ENCODE data around the gene RPL41.
"Not testable (repeated sequence)": the region's sequence is repeated elsewhere in the genome, so short reads cannot be mapped to it uniquely, and the experiment has no call there.

Gene RPL41

DNA sequence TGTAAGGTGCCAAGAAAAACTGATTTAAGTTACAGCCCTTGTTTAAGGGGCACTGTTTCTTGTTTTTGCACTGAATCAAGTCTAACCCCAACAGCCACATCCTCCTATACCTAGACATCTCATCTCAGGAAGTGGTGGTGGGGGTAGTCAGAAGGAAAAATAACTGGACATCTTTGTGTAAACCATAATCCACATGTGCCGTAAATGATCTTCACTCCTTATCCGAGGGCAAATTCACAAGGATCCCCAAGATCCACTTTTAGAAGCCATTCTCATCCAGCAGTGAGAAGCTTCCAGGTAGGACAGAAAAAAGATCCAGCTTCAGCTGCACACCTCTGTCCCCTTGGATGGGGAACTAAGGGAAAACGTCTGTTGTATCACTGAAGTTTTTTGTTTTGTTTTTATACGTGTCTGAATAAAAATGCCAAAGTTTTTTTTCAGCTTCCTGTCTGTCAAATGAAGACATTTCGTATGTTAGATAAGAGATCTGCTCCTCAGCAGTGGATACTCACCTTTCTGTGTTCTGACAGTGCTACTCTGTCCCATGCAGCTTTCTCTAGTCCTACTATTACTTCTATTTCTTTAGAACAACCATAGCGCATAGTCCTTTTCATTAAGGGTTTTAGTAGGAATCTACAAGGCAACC, 13.2 kb upstream of the RPL41 start:
- Histone ChIP-seq H3K4me1 (ENCODE audit: control insufficient read depth, insufficient read depth, low read length, poor library complexity, severe bottlenecking) (peaks cover 10% of the 10 kb centered on the region), H3K27ac (ENCODE audit: low read depth, low read length, severe bottlenecking) (no peak overlapping the region), H3K4me3 (ENCODE audit: extremely low read depth, insufficient read depth, low read length, poor library complexity, severe bottlenecking) (peak overlapping the region; percentile 99), H3K36me3 (ENCODE audit: control insufficient read depth, insufficient read depth, low read length) (peaks cover 29% of the 10 kb centered on the region), H3K9me3 (ENCODE audit: control insufficient read depth, low read length) (no peaks in the 10 kb centered on the region)
- 90 to 93% methylated on average over 3 to 5 of the region's 6 CpGs for WGBS, 2 experiments (ENCODE audit: insufficient coverage in 2 of 2)

DNA sequence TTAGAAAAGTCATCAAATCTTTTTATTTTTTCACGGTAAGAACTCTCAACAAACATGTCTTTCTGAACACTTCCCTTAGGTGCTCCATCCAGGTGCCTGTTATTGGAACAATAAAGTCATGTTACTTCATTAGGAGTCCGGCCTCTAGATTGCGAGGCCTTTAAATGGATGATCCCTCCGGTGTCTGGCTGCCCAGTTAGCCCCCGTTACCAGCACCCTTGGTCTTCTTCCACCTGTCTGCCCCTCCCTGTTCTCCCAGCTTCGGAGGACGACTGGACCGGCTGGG, 12.7 kb upstream of the RPL41 start:
- 10 to 13% methylated on average over 5 to 7 of the region's 8 CpGs for WGBS, 2 experiments (ENCODE audit: insufficient coverage in 2 of 2)
- Histone ChIP-seq H3K27ac (ENCODE audit: low read depth, low read length, severe bottlenecking) (peak overlapping the region; percentile 61), H3K36me3 (ENCODE audit: control insufficient read depth, insufficient read depth, low read length) (peaks cover 34% of the 10 kb centered on the region), H3K4me1 (ENCODE audit: control insufficient read depth, insufficient read depth, low read length, poor library complexity, severe bottlenecking) (peaks cover 10% of the 10 kb centered on the region), H3K9me3 (ENCODE audit: control insufficient read depth, low read length) (no peaks in the 10 kb centered on the region), H3K4me3 (ENCODE audit: extremely low read depth, insufficient read depth, low read length, poor library complexity, severe bottlenecking) (peak overlapping the region; percentile 99)

DNA sequence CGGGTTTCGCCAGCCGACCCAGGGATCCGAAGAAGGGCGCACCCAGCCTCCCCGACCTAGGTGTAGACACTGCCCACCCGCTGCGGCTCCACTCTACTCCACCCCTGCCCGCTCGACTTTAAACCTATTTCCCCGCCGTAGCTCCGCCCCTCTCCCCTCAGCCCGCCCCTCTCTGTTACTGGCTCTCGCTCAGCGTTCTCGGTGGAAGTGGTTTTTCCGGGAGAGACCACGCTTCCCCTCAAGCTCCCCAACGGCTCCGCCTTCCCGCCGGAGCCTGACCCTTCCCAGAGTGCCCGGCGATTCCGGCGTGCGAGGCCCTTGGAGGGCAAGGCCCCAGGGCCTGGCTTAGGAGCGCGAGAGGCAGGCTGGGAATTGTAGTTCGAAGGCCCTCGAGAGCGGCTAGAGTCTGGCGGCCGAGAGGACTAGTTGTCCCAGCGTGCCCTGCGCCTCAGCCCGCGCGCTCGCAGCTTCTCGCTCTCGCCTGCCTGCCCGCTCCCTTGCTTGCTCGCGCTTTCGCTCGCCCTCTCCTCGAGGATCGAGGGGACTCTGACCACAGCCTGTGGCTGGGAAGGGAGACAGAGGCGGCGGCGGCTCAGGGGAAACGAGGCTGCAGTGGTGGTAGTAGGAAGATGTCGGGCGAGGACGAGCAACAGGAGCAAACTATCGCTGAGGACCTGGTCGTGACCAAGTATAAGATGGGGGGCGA, 12.2 kb upstream of the RPL41 start, which contains the start of gene PA2G4:
TSS of gene PA2G4 (plus strand) at position 451 of the 706 bp plus-strand sequence. CDS start at position 630, 179 bp downstream.
- H3K4me3 ChIP-seq (ENCODE audit: extremely low read depth, insufficient read depth, low read length, poor library complexity, severe bottlenecking): peak within 1 kb of the TSS; percentile 99
- H3K9me3 ChIP-seq (ENCODE audit: control insufficient read depth, low read length): no peaks in the 10 kb centered on the region
- WGBS, 2 experiments (ENCODE audit: insufficient coverage in 2 of 2): 0% methylated on average over 43 to 46 of the region's 60 CpGs
- H3K36me3 ChIP-seq (ENCODE audit: control insufficient read depth, insufficient read depth, low read length): peaks cover 39% of the 10 kb centered on the region
- H3K4me1 ChIP-seq (ENCODE audit: control insufficient read depth, insufficient read depth, low read length, poor library complexity, severe bottlenecking): peaks cover 10% of the 10 kb centered on the region
- peak within 1 kb of the TSS; percentile 74 for H3K27ac ChIP-seq (ENCODE audit: low read depth, low read length, severe bottlenecking)

DNA sequence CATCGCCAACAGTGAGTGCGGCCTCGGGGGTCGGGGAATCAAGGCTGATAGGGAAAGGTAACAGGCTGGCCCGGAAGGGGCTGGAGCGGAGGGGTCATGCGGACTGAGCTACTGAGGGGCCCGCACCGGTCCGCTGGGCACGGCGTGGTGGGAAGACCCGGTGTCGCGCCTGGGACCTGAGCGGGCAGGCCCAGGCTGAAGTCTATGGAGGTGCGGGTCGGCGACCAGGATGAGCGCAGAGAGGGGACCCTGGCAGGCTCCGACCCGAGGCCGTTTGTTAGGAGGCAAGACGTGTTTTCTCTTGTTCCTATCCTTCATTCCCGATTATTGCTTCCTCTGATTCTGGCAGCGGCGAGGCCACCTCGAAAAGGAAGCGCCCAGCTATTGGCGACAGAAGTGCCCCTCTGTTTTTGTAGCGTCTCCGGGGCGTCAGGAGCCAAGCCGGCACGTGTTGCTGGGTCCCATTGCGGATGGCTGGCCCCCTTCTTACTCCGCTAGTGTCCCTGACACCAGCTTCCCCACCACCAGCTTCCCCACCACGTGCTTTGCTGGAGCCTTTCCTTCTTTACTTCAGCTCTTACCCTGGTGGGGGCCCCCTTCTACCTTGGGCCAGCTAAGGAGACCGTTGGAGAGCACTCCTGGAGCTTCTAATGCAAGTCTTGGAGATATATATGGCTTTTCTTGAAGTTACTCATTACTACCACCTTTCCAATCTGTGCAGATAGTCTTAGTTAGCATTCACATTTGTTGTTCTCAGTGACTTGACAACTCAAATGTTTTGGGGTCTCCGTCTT, 11.4 kb upstream of the RPL41 start:
- Histone ChIP-seq H3K36me3 (ENCODE audit: control insufficient read depth, insufficient read depth, low read length) (peaks cover 43% of the 10 kb centered on the region), H3K9me3 (ENCODE audit: control insufficient read depth, low read length) (no peaks in the 10 kb centered on the region), H3K4me1 (ENCODE audit: control insufficient read depth, insufficient read depth, low read length, poor library complexity, severe bottlenecking) (peaks cover 10% of the 10 kb centered on the region), H3K4me3 (ENCODE audit: extremely low read depth, insufficient read depth, low read length, poor library complexity, severe bottlenecking) (peak overlapping the region; percentile 99), H3K27ac (ENCODE audit: low read depth, low read length, severe bottlenecking) (peak overlapping the region; percentile 74)
- 1 to 3% methylated on average over 35 to 38 of the region's 40 CpGs for WGBS, 2 experiments (ENCODE audit: insufficient coverage in 2 of 2)

DNA sequence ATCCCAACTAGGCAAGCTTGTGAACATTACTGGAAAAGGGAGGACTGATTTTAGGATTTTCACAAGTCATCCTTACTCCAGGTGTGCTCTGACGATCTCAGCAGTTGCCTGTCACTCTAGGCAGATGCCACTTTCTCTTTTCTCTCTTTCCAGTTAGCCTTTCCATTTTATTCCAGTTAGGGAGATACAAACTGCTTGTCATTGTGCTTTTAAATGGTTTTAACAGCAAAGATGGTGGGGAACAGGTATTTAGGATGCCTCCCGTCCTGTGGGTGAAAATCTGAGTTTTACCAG, 10.9 kb upstream of the RPL41 start:
- H3K36me3 ChIP-seq (ENCODE audit: control insufficient read depth, insufficient read depth, low read length): peaks cover 48% of the 10 kb centered on the region
- H3K4me1 ChIP-seq (ENCODE audit: control insufficient read depth, insufficient read depth, low read length, poor library complexity, severe bottlenecking): peaks cover 10% of the 10 kb centered on the region
- H3K9me3 ChIP-seq (ENCODE audit: control insufficient read depth, low read length): no peaks in the 10 kb centered on the region
- WGBS, 2 experiments (ENCODE audit: insufficient coverage in 2 of 2): no CpG with 5 or more reads among the region's 2 CpGs
- H3K4me3 ChIP-seq (ENCODE audit: extremely low read depth, insufficient read depth, low read length, poor library complexity, severe bottlenecking): peak overlapping the region; percentile 99
- H3K27ac ChIP-seq (ENCODE audit: low read depth, low read length, severe bottlenecking): peak overlapping the region; percentile 36

DNA sequence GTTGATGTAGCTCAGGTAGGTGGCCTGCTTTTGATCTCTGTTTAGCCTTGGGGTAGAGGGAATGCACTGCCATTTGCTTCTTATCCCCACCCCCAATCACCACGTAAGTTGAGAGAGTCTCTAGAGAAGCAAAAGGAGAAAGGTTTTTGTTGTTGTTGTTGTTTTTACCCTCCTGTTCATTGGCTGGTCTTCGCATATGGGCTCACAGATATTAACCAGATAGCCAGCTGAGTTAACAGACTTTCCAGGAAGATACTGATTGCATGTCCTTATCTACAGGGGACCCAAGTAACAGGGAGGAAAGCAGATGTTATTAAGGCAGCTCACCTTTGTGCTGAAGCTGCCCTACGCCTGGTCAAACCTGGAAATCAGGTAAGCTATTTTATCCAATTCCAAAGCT, 9.2 kb upstream of the RPL41 start:
- H3K4me3 ChIP-seq (ENCODE audit: extremely low read depth, insufficient read depth, low read length, poor library complexity, severe bottlenecking): no peak overlapping the region
- no peak overlapping the region for H3K27ac ChIP-seq (ENCODE audit: low read depth, low read length, severe bottlenecking)
- peaks cover 10% of the 10 kb centered on the region for H3K4me1 ChIP-seq (ENCODE audit: control insufficient read depth, insufficient read depth, low read length, poor library complexity, severe bottlenecking)
- peaks cover 65% of the 10 kb centered on the region for H3K36me3 ChIP-seq (ENCODE audit: control insufficient read depth, insufficient read depth, low read length)
- no peaks in the 10 kb centered on the region for H3K9me3 ChIP-seq (ENCODE audit: control insufficient read depth, low read length)
- WGBS, 2 experiments (ENCODE audit: insufficient coverage in 2 of 2): 100% methylated on average over 1 to 2 of the region's 3 CpGs

DNA sequence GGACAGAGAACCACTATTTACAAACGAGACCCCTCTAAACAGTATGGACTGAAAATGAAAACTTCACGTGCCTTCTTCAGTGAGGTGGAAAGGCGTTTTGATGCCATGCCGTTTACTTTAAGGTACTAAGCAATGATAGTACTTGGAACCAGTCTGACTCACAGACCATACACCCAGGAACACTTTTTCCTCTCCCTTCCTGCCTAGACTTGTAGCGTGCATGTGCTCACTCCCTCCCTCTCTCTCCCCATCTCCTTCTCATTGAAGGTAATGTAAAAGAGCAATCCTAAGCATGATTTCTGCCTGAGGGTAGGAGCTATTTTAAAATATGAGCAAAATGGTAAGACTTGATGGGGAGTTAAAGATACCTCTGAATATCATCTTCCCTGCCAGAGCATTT, 5.9 kb upstream of the RPL41 start:
- WGBS, 2 experiments (ENCODE audit: insufficient coverage in 2 of 2): 100% methylated on average over 3 of the region's 5 CpGs
- H3K9me3 ChIP-seq (ENCODE audit: control insufficient read depth, low read length): peaks cover 4% of the 10 kb centered on the region
- H3K4me3 ChIP-seq (ENCODE audit: extremely low read depth, insufficient read depth, low read length, poor library complexity, severe bottlenecking): no peak overlapping the region
- H3K27ac ChIP-seq (ENCODE audit: low read depth, low read length, severe bottlenecking): no peak overlapping the region
- H3K4me1 ChIP-seq (ENCODE audit: control insufficient read depth, insufficient read depth, low read length, poor library complexity, severe bottlenecking): peaks cover 7% of the 10 kb centered on the region
- H3K36me3 ChIP-seq (ENCODE audit: control insufficient read depth, insufficient read depth, low read length): peaks cover 83% of the 10 kb centered on the region

DNA sequence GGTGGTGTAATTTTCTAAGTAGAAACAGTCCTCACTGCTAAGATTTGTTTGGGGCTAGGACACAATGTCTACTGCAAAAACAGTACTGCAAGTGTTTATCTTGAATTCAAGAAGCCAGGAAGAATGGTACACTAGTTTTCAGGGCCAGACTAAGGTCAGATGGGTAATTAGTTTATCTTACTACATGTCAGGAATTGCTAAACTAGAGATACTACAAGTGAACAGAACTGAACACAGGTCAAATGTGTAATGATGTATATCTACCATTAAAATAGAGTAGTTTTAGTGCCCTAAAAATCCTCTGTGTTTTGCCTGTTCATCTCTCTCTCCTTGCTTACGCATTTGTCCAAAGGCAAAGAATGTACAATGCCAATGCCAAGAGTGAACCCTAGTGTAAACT, 2.3 kb upstream of the RPL41 start:
- H3K27ac ChIP-seq (ENCODE audit: low read depth, low read length, severe bottlenecking): no peak overlapping the region
- peaks cover 4% of the 10 kb centered on the region for H3K9me3 ChIP-seq (ENCODE audit: control insufficient read depth, low read length)
- 83 to 100% methylated on average over 1 of the region's 1 CpG for WGBS, 2 experiments (ENCODE audit: insufficient coverage in 2 of 2)
- H3K4me3 ChIP-seq (ENCODE audit: extremely low read depth, insufficient read depth, low read length, poor library complexity, severe bottlenecking): no peak overlapping the region
- H3K4me1 ChIP-seq (ENCODE audit: control insufficient read depth, insufficient read depth, low read length, poor library complexity, severe bottlenecking): peaks cover 6% of the 10 kb centered on the region
- H3K36me3 ChIP-seq (ENCODE audit: control insufficient read depth, insufficient read depth, low read length): peaks cover 57% of the 10 kb centered on the region

DNA sequence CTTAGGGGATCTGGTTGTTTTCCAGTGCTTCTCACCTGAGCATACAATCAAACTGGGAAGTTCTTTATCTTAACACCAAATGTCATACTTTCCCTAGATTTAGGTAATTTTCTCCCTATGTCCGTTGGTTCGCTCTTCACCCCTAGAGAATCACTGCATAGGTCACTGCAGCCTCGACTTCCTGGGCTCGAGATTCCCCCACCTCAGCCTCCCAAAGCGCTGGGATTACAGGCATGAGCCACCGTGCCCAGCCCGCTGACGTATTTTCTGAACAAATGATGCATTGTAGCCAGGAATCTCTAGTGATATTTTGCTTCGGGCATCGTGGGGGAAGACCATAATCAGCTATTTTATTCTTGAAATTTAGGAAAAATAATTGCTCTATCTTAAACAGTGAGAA, 1.1 kb upstream of the RPL41 start:
- Histone ChIP-seq H3K9me3 (ENCODE audit: control insufficient read depth, low read length) (peaks cover 4% of the 10 kb centered on the region), H3K4me1 (ENCODE audit: control insufficient read depth, insufficient read depth, low read length, poor library complexity, severe bottlenecking) (peaks cover 17% of the 10 kb centered on the region), H3K4me3 (ENCODE audit: extremely low read depth, insufficient read depth, low read length, poor library complexity, severe bottlenecking) (peak overlapping the region; percentile 86), H3K27ac (ENCODE audit: low read depth, low read length, severe bottlenecking) (peak overlapping the region; percentile 97), H3K36me3 (ENCODE audit: control insufficient read depth, insufficient read depth, low read length) (peaks cover 46% of the 10 kb centered on the region)
- WGBS, 2 experiments (ENCODE audit: insufficient coverage in 2 of 2): 68 to 77% methylated on average over 8 to 10 of the region's 10 CpGs

DNA sequence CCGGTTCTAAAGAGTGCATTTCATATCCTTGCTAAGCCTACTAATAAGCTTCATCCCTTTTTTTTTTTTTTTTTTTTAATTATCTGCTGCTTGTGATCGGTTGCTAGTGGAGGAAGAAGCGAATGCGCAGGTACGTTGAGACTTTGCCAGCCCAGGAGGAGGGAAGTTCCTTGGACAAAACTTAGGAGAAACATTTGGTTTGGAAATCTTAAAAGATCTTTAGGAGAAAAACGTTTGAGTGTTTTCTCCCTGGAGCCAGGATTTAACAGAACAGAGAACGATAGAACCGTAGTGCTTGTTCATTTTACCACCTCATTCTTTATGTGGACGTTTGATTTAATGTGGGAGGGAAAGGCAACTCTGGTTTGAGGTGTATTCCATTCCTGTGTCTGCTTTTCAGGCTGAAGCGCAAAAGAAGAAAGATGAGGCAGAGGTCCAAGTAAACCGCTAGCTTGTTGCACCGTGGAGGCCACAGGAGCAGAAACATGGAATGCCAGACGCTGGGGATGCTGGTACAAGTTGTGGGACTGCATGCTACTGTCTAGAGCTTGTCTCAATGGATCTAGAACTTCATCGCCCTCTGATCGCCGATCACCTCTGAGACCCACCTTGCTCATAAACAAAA, 761 bp downstream of the RPL41 start:
- Histone ChIP-seq H3K36me3 (ENCODE audit: control insufficient read depth, insufficient read depth, low read length) (peaks cover 47% of the 10 kb centered on the region), H3K4me3 (ENCODE audit: extremely low read depth, insufficient read depth, low read length, poor library complexity, severe bottlenecking) (peak overlapping the region; percentile 86), H3K27ac (ENCODE audit: low read depth, low read length, severe bottlenecking) (peak overlapping the region; percentile 97), H3K4me1 (ENCODE audit: control insufficient read depth, insufficient read depth, low read length, poor library complexity, severe bottlenecking) (peaks cover 17% of the 10 kb centered on the region)
- 0% methylated on average over 4 to 5 of the region's 16 CpGs for WGBS, 2 experiments (ENCODE audit: insufficient coverage in 2 of 2)
- H3K9me3 ChIP-seq (ENCODE audit: control insufficient read depth, low read length): not testable (repeated sequence)
